ENCODE measurements around the gene ZNF674.

ZNF674 gene

GRCh38 chrX:46545111-46546005, at the start of gene ZNF674:
Gene ZNF674 (minus strand): TSS chrX:46545421. CDS start chrX:46542087, 3,334 bp downstream.
- peak; percentile 90 for DNase-seq

GRCh38 chrX:46589977-46590723, 44.9 kb upstream of the ZNF674 start:
- no peak for DNase-seq

GRCh38 chrX:46588263-46588662, 43.0 kb upstream of the ZNF674 start:
- DNase-seq, result no peak

- DNase-seq, result no peak
Measured at GRCh38 chrX:46587753-46588171, 42.5 kb upstream of the ZNF674 start.

- DNase-seq, result no peak
Measured at GRCh38 chrX:46587158-46587557, 41.9 kb upstream of the ZNF674 start.

- DNase-seq, result no peak
Measured at GRCh38 chrX:46584736-46585135, 39.5 kb upstream of the ZNF674 start.

GRCh38 chrX:46582966-46583365, 37.7 kb upstream of the ZNF674 start:
- DNase-seq, result no peak

- DNase-seq, result no peak
Measured at GRCh38 chrX:46582325-46582724, 37.1 kb upstream of the ZNF674 start.

- DNase-seq, result no peak
Measured at GRCh38 chrX:46580613-46581012, 35.4 kb upstream of the ZNF674 start.

GRCh38 chrX:46579250-46579649, 34.0 kb upstream of the ZNF674 start:
- DNase-seq, result no peak

- DNase-seq, result no peak
Measured at GRCh38 chrX:46577221-46578005, 32.2 kb upstream of the ZNF674 start.

- no peak for DNase-seq
Measured at GRCh38 chrX:46576458-46576857, 31.2 kb upstream of the ZNF674 start.

GRCh38 chrX:46575991-46576392, 30.8 kb upstream of the ZNF674 start:
- no peak for DNase-seq

- no peak for DNase-seq
Measured at GRCh38 chrX:46575586-46575985, 30.4 kb upstream of the ZNF674 start.

GRCh38 chrX:46574774-46575381, 29.7 kb upstream of the ZNF674 start:
- DNase-seq, result no peak

GRCh38 chrX:46573892-46574773, 28.9 kb upstream of the ZNF674 start:
- DNase-seq, result no peak

- no peak for DNase-seq
Measured at GRCh38 chrX:46573331-46573891, 28.2 kb upstream of the ZNF674 start, which contains the start of gene CHST7. Gene CHST7 (plus strand): TSS chrX:46573765. CDS start chrX:46573932, 167 bp downstream.

GRCh38 chrX:46572340-46572936, 27.2 kb upstream of the ZNF674 start:
- DNase-seq, result peak; percentile 16

- DNase-seq, result no peak
Measured at GRCh38 chrX:46571423-46572339, 26.5 kb upstream of the ZNF674 start.

- DNase-seq, result no peak
Measured at GRCh38 chrX:46569621-46570020, 24.4 kb upstream of the ZNF674 start.

Measured in NK-92 treated with Interleukin-12 subunit alpha and Interleukin-12 subunit beta, amount 100 ng/mL, for 24 hours (cell line).